ENCODE results near the gene TESPA1. TPM values are rescaled to one million over a fixed set of nuclear protein-coding genes. Genes with fewer than 3 reads are reported as not detected.

The TESPA1 gene
- total and polyA plus RNA-seq, 4 donors = 0.08 to 0.69 (median 0.36) TPM

DNA sequence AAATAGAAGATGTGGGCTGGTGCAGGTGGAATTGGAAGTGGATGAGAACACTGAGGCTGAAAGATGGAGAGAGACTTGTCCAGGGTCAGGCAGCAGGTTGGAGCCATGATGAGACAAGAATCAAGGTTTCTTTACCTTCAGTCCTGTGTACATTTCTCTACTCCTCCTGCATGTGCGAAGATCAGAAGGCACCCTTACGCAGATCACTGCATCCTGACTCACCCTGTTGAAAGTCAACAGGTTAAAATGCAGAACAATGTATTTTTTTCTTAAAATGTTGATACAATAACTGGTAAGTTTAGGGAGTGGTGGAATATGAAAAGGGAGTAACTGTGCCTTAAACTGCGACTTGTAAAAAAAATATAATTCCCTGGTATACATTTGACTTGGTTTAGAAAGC lies 47.8 kb downstream of the TESPA1 start:
- no CpG with 5 or more reads among the region's 3 CpGs for WGBS (ENCODE audit: insufficient coverage)
- Histone ChIP-seq H3K27ac (ENCODE audit: low read depth, low read length) (no peak overlapping the region), H3K4me1 (ENCODE audit: control insufficient read depth, insufficient read depth, low read length) (no peaks in the 10 kb centered on the region), H3K27me3 (ENCODE audit: control insufficient read depth, insufficient read depth, low read length) (no peaks in the 10 kb centered on the region), H3K4me3 (ENCODE audit: low read depth, low read length) (no peak overlapping the region), H3K9me3 (ENCODE audit: control insufficient read depth, insufficient read depth, low read length) (no peaks in the 10 kb centered on the region), H3K36me3 (ENCODE audit: control insufficient read depth, insufficient read depth, low read length) (no peaks in the 10 kb centered on the region)
- DNase-seq (ENCODE audit: low read depth in 4 of 6, low spot score in 6 of 6) = no peak

GRCh38 chr12:54935235-54935951 lies 49.2 kb downstream of the TESPA1 start:
- H3K27me3 ChIP-seq (ENCODE audit: control insufficient read depth, insufficient read depth, low read length) = no peaks in the 10 kb centered on the region
- H3K9me3 ChIP-seq (ENCODE audit: control insufficient read depth, insufficient read depth, low read length) = no peaks in the 10 kb centered on the region
- H3K27ac ChIP-seq (ENCODE audit: low read depth, low read length) = no peak overlapping the region
- no peak for DNase-seq (ENCODE audit: low read depth in 4 of 6, low spot score in 6 of 6)
- H3K4me3 ChIP-seq (ENCODE audit: low read depth, low read length) = no peak overlapping the region
- WGBS (ENCODE audit: insufficient coverage) = 82% methylated on average over 5 of the region's 5 CpGs
- H3K4me1 ChIP-seq (ENCODE audit: control insufficient read depth, insufficient read depth, low read length) = no peaks in the 10 kb centered on the region
- no peaks in the 10 kb centered on the region for H3K36me3 ChIP-seq (ENCODE audit: control insufficient read depth, insufficient read depth, low read length)

- no peaks in the 10 kb centered on the region for H3K9me3 ChIP-seq (ENCODE audit: control insufficient read depth, insufficient read depth, low read length)
- no peak overlapping the region for H3K4me3 ChIP-seq (ENCODE audit: low read depth, low read length)
- WGBS (ENCODE audit: insufficient coverage) = no CpG with 5 or more reads among the region's 1 CpG
- no peaks in the 10 kb centered on the region for H3K36me3 ChIP-seq (ENCODE audit: control insufficient read depth, insufficient read depth, low read length)
- H3K4me1 ChIP-seq (ENCODE audit: control insufficient read depth, insufficient read depth, low read length) = no peaks in the 10 kb centered on the region
- DNase-seq (ENCODE audit: low read depth in 4 of 6, low spot score in 6 of 6) = no peak
- H3K27me3 ChIP-seq (ENCODE audit: control insufficient read depth, insufficient read depth, low read length) = no peaks in the 10 kb centered on the region
- no peak overlapping the region for H3K27ac ChIP-seq (ENCODE audit: low read depth, low read length)
These were observed 50.1 kb downstream of the TESPA1 start for GRCh38 chr12:54934419-54934818.

DNA sequence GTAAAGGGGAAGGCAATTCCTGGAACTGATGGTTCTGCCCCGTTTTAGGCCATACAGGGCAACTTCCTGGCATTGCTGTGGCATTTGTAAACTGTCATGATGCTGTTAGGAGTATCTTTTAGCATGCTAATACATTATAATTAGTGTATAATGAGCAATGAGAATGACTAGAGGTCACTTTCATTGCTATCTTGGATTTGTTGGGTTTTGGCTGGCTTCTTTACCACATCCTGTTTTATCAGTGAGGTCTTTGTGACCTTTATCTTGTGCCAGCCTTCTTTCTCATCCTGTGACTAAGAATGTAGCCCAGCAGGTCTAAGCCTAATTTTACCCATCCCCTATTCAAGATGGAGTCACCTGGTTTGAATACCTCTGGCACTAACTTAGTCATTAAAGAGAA lies 51.2 kb downstream of the TESPA1 start:
- no peaks in the 10 kb centered on the region for H3K4me1 ChIP-seq (ENCODE audit: control insufficient read depth, insufficient read depth, low read length)
- no peaks in the 10 kb centered on the region for H3K9me3 ChIP-seq (ENCODE audit: control insufficient read depth, insufficient read depth, low read length)
- no peak overlapping the region for H3K27ac ChIP-seq (ENCODE audit: low read depth, low read length)
- no peaks in the 10 kb centered on the region for H3K27me3 ChIP-seq (ENCODE audit: control insufficient read depth, insufficient read depth, low read length)
- H3K4me3 ChIP-seq (ENCODE audit: low read depth, low read length) = no peak overlapping the region
- DNase-seq (ENCODE audit: low read depth in 4 of 6, low spot score in 6 of 6) = no peak
- no peaks in the 10 kb centered on the region for H3K36me3 ChIP-seq (ENCODE audit: control insufficient read depth, insufficient read depth, low read length)
- no CpG with 5 or more reads among the region's 1 CpG for WGBS (ENCODE audit: insufficient coverage)

GRCh38 chr12:54932691-54933090 lies 51.9 kb downstream of the TESPA1 start:
- Histone ChIP-seq H3K9me3 (ENCODE audit: control insufficient read depth, insufficient read depth, low read length) (no peaks in the 10 kb centered on the region), H3K27me3 (ENCODE audit: control insufficient read depth, insufficient read depth, low read length) (no peaks in the 10 kb centered on the region), H3K4me1 (ENCODE audit: control insufficient read depth, insufficient read depth, low read length) (no peaks in the 10 kb centered on the region), H3K4me3 (ENCODE audit: low read depth, low read length) (no peak overlapping the region), H3K27ac (ENCODE audit: low read depth, low read length) (no peak overlapping the region), H3K36me3 (ENCODE audit: control insufficient read depth, insufficient read depth, low read length) (no peaks in the 10 kb centered on the region)
- WGBS (ENCODE audit: insufficient coverage) = 20% methylated on average over 1 of the region's 2 CpGs
- no peak for DNase-seq (ENCODE audit: low read depth in 4 of 6, low spot score in 6 of 6)

GRCh38 chr12:54932038-54932437 lies 52.5 kb downstream of the TESPA1 start:
- H3K27me3 ChIP-seq (ENCODE audit: control insufficient read depth, insufficient read depth, low read length) = no peaks in the 10 kb centered on the region
- H3K4me3 ChIP-seq (ENCODE audit: low read depth, low read length) = no peak overlapping the region
- 94% methylated on average over 3 of the region's 4 CpGs for WGBS (ENCODE audit: insufficient coverage)
- H3K9me3 ChIP-seq (ENCODE audit: control insufficient read depth, insufficient read depth, low read length) = no peaks in the 10 kb centered on the region
- no peak for DNase-seq (ENCODE audit: low read depth in 4 of 6, low spot score in 6 of 6)
- H3K27ac ChIP-seq (ENCODE audit: low read depth, low read length) = no peak overlapping the region
- no peaks in the 10 kb centered on the region for H3K4me1 ChIP-seq (ENCODE audit: control insufficient read depth, insufficient read depth, low read length)
- no peaks in the 10 kb centered on the region for H3K36me3 ChIP-seq (ENCODE audit: control insufficient read depth, insufficient read depth, low read length)

GRCh38 chr12:54929998-54930397 lies 54.6 kb downstream of the TESPA1 start:
- no peaks in the 10 kb centered on the region for H3K36me3 ChIP-seq (ENCODE audit: control insufficient read depth, insufficient read depth, low read length)
- WGBS (ENCODE audit: insufficient coverage) = no CpG with 5 or more reads among the region's 3 CpGs
- H3K27ac ChIP-seq (ENCODE audit: low read depth, low read length) = no peak overlapping the region
- H3K4me1 ChIP-seq (ENCODE audit: control insufficient read depth, insufficient read depth, low read length) = no peaks in the 10 kb centered on the region
- no peak for DNase-seq (ENCODE audit: low read depth in 4 of 6, low spot score in 6 of 6)
- H3K27me3 ChIP-seq (ENCODE audit: control insufficient read depth, insufficient read depth, low read length) = no peaks in the 10 kb centered on the region
- no peak overlapping the region for H3K4me3 ChIP-seq (ENCODE audit: low read depth, low read length)
- H3K9me3 ChIP-seq (ENCODE audit: control insufficient read depth, insufficient read depth, low read length) = peaks cover 2% of the 10 kb centered on the region

- WGBS (ENCODE audit: insufficient coverage) = 89% methylated on average over 1 of the region's 1 CpG
- Histone ChIP-seq H3K4me3 (ENCODE audit: low read depth, low read length) (no peak overlapping the region), H3K27ac (ENCODE audit: low read depth, low read length) (no peak overlapping the region), H3K27me3 (ENCODE audit: control insufficient read depth, insufficient read depth, low read length) (no peaks in the 10 kb centered on the region), H3K4me1 (ENCODE audit: control insufficient read depth, insufficient read depth, low read length) (no peaks in the 10 kb centered on the region), H3K36me3 (ENCODE audit: control insufficient read depth, insufficient read depth, low read length) (no peaks in the 10 kb centered on the region), H3K9me3 (ENCODE audit: control insufficient read depth, insufficient read depth, low read length) (peaks cover 2% of the 10 kb centered on the region)
- no peak for DNase-seq (ENCODE audit: low read depth in 4 of 6, low spot score in 6 of 6)
These were observed 58.3 kb downstream of the TESPA1 start for GRCh38 chr12:54926246-54926645.

DNA sequence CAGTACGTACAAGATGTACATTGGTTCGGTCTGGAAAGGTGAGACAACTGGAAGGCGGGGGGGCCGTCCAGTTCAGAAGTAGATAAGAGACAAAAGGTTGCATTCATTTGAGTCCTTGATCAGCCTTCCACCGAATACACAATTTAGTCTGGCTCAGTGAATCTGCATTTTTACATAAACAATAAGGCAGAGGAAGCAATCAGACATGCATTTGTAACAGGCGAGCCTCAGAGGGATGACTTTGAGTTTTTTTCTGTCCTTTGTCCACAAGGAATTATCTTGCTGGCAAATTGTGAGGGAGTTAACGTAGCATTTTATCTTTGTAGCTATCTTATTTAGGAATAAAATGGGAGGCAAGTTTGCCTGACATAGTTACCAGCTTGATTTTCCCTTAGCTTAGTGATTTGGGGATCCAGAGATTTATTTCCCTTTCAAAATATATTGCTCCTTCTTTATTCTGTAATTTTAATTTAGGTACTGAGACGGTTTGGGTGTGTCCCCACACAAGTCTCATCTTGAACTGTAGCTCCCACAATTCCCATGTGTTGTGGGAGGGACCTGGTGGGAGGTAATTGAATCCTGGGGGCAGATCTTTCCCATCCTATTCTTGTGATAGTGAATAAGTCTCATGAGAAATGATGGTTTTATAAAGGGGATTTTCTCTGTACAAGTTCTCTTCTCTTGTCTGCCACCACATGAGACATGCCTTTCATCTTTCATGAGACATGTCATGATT lies 59.4 kb downstream of the TESPA1 start:
- no peaks in the 10 kb centered on the region for H3K4me1 ChIP-seq (ENCODE audit: control insufficient read depth, insufficient read depth, low read length)

DNA sequence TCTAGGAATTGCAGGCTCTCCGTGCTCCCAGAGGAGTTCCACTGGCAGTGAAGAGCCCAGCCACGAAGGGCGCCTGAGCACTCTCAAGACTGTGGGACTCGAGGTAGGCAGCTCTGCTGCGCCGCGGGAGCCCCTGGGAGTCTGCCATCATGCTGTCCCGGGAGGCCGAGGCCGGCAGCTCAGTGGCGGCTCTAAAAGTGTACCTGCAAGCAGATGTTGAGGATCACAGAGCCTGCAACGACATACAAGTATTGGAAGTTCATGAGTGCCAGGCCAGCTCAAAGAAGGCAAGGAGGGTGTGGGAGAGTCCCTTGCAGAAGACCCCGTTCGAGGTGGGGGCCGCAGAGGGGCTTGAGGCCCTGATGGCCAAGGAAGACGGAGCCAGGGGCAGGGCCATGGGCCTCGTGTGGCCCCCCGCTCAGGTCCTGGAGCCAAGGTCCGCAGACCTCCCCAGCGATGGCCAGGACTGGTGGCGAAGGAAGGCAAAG lies 67.5 kb downstream of the TESPA1 start:
- H3K9me3 ChIP-seq (ENCODE audit: control insufficient read depth, insufficient read depth, low read length) = no peaks in the 10 kb centered on the region
- H3K36me3 ChIP-seq (ENCODE audit: control insufficient read depth, insufficient read depth, low read length) = no peaks in the 10 kb centered on the region
- no peaks in the 10 kb centered on the region for H3K4me1 ChIP-seq (ENCODE audit: control insufficient read depth, insufficient read depth, low read length)
- H3K27me3 ChIP-seq (ENCODE audit: control insufficient read depth, insufficient read depth, low read length) = no peaks in the 10 kb centered on the region
- no peak overlapping the region for H3K27ac ChIP-seq (ENCODE audit: low read depth, low read length)
- DNase-seq (ENCODE audit: low read depth in 4 of 6, low spot score in 6 of 6) = no peak
- H3K4me3 ChIP-seq (ENCODE audit: low read depth, low read length) = no peak overlapping the region
- WGBS (ENCODE audit: insufficient coverage) = 92% methylated on average over 19 of the region's 21 CpGs

More for the DNA sequence above, 59.4 kb downstream of the TESPA1 start:
- H3K36me3 ChIP-seq (ENCODE audit: control insufficient read depth, insufficient read depth, low read length) = no peaks in the 10 kb centered on the region
- 50% methylated on average over 4 of the region's 8 CpGs for WGBS (ENCODE audit: insufficient coverage)
- no peak overlapping the region for H3K27ac ChIP-seq (ENCODE audit: low read depth, low read length)
- no peaks in the 10 kb centered on the region for H3K27me3 ChIP-seq (ENCODE audit: control insufficient read depth, insufficient read depth, low read length)
- no peak overlapping the region for H3K4me3 ChIP-seq (ENCODE audit: low read depth, low read length)
- DNase-seq (ENCODE audit: low read depth in 4 of 6, low spot score in 6 of 6) = no peak
- H3K9me3 ChIP-seq (ENCODE audit: control insufficient read depth, insufficient read depth, low read length) = peaks cover 2% of the 10 kb centered on the region

Data from spinal cord (tissue), 10 donors.